IMR-90 (cell line): ENCODE measurements around the gene NUFIP2. TPM values are rescaled to one million over a fixed set of nuclear protein-coding genes. Genes with fewer than 3 reads are reported as not detected.

ENCODE experiments used
- ATAC-seq: fragments of 200-7000 bp; cut with Tn5 transposase; 2 replicates; pipeline ENCODE4 v1.9.1; 2020; ENCODE audit warnings: low read depth, mild to moderate bottlenecking, moderate library complexity
- BruUV-seq: library from RNA; stranded (reverse); fragments of 400-500 nt; replicated peaks from 2 replicates; lab custom pipeline; 2021; lab: Mats Ljungman, UMichigan
- CTCF ChIA-PET: fragments of 300-600 bp; formaldehyde crosslinking; extraction: SDS; loops from one replicate; lab custom pipeline; 2021; ENCODE audit warnings: antibody characterized with exemption; lab: Yijun Ruan, JAX
- POLR2A ChIA-PET: fragments of 300-600 bp; sonication (Branson Sonifier 250); formaldehyde crosslinking; loops from one replicate; lab custom pipeline; 2022; ENCODE audit warnings: antibody characterized with exemption; ENCODE audit not compliant: unreplicated experiment; lab: Charles Lee
- DNase-seq: peaks from one replicate; pipeline ENCODE4 v3.0.0; 2013
- H2AFZ ChIP-seq: replicated peaks from 2 replicates; pipeline ENCODE3; 2013; ENCODE audit warnings: low read length, mild to moderate bottlenecking; ENCODE audit not compliant: poor library complexity
- H2AK5ac ChIP-seq: 2 replicates; pipeline ENCODE4 v1.6.1; 2013; ENCODE audit warnings: low read depth, low read length, inconsistent platforms
- H2AK9ac ChIP-seq: replicated peaks from 2 replicates; pipeline ENCODE3; 2013; ENCODE audit warnings: mild to moderate bottlenecking, low read depth, low read length, moderate library complexity; ENCODE audit not compliant: poor library complexity
- H2BK120ac ChIP-seq: 2 replicates; pipeline ENCODE4 v1.6.1; 2013; ENCODE audit warnings: low read depth, low read length, inconsistent platforms
- H2BK15ac ChIP-seq: 3 replicates; pipeline ENCODE4 v1.6.1; 2013; ENCODE audit warnings: low read depth, low read length, inconsistent platforms
- H2BK20ac ChIP-seq: 2 replicates; pipeline ENCODE4 v1.6.1; 2013; ENCODE audit warnings: low read depth, mild to moderate bottlenecking, inconsistent platforms, low read length, moderate library complexity
- H2BK5ac ChIP-seq: 2 replicates; pipeline ENCODE4 v1.6.1; 2013; ENCODE audit warnings: mild to moderate bottlenecking, low read depth, low read length, inconsistent platforms; ENCODE audit not compliant: poor library complexity, severe bottlenecking
- H3K14ac ChIP-seq: replicated peaks from 2 replicates; pipeline ENCODE4 v1.6.1; 2013; ENCODE audit warnings: low read depth, low read length, inconsistent platforms
- H3K18ac ChIP-seq: 2 replicates; pipeline ENCODE4 v1.6.1; 2013; ENCODE audit warnings: low read depth, low read length, control low read depth
- H3K23ac ChIP-seq: 2 replicates; pipeline ENCODE4 v1.6.1; 2013; ENCODE audit warnings: low read depth, low read length, inconsistent platforms
- H3K27ac ChIP-seq: 2 replicates; pipeline ENCODE4 v1.5.1; 2013; ENCODE audit warnings: mild to moderate bottlenecking, control low read depth, low read length; ENCODE audit not compliant: insufficient read depth
- H3K27me3 ChIP-seq: 2 replicates; pipeline ENCODE4 v1.6.1; 2013; ENCODE audit warnings: low read length; ENCODE audit not compliant: control insufficient read depth, insufficient read depth
- H3K36me3 ChIP-seq: 2 replicates; pipeline ENCODE4 v1.6.1; 2013; ENCODE audit warnings: low read length, mixed read lengths; ENCODE audit not compliant: control insufficient read depth, insufficient read depth
- H3K4ac ChIP-seq: 2 replicates; pipeline ENCODE4 v1.6.1; 2013; ENCODE audit warnings: low read depth, low read length, inconsistent platforms
- H3K4me1 ChIP-seq: 2 replicates; pipeline ENCODE4 v1.6.1; 2013; ENCODE audit warnings: low read length, mixed read lengths; ENCODE audit not compliant: control insufficient read depth, insufficient read depth
- H3K4me2 ChIP-seq: 2 replicates; pipeline ENCODE4 v1.6.1; 2013; ENCODE audit warnings: low read depth, mild to moderate bottlenecking, control low read depth, low read length, moderate library complexity
- H3K4me3 ChIP-seq: 2 replicates; pipeline ENCODE4 v1.5.1; 2013; ENCODE audit warnings: low read depth, mild to moderate bottlenecking, control low read depth, low read length, moderate library complexity; ENCODE audit not compliant: insufficient read depth
- H3K56ac ChIP-seq: 2 replicates; pipeline ENCODE4 v1.6.1; 2013; ENCODE audit warnings: low read length, inconsistent platforms; ENCODE audit not compliant: insufficient read depth; ENCODE audit errors: extremely low read depth
- H3K79me1 ChIP-seq, 2 experiments: 2 replicates each; pipeline ENCODE4 v1.6.1; 2013; ENCODE audit warnings: low read length in 2 of 2, inconsistent platforms in 1 of 2, low read depth in 1 of 2
- H3K9ac ChIP-seq: 2 replicates; pipeline ENCODE4 v1.6.1; 2013; ENCODE audit warnings: low read depth, low read length, control low read depth
- H3K9me1 ChIP-seq: 2 replicates; pipeline ENCODE4 v1.6.1; 2013; ENCODE audit warnings: low read length, inconsistent platforms; ENCODE audit not compliant: insufficient read depth
- H3K9me3 ChIP-seq: 2 replicates; pipeline ENCODE4 v1.6.1; 2013; ENCODE audit warnings: low read length; ENCODE audit not compliant: control insufficient read depth, insufficient read depth
- H4K20me1 ChIP-seq: 2 replicates; pipeline ENCODE4 v1.6.1; 2013; ENCODE audit warnings: low read length, inconsistent platforms; ENCODE audit not compliant: insufficient read depth
- H4K5ac ChIP-seq: 2 replicates; pipeline ENCODE4 v1.6.1; 2013; ENCODE audit warnings: mild to moderate bottlenecking, low read depth, low read length, control low read depth
- H4K8ac ChIP-seq, 2 experiments: 2 replicates each; pipeline ENCODE4 v1.6.1; 2013; ENCODE audit warnings: low read depth in 2 of 2, low read length in 2 of 2, control low read depth in 1 of 2, inconsistent platforms in 1 of 2
- H4K91ac ChIP-seq: 2 replicates; pipeline ENCODE4 v1.6.1; 2013; ENCODE audit warnings: low read depth, low read length, inconsistent platforms; ENCODE audit not compliant: insufficient read depth
- CEBPB ChIP-seq: IDR thresholded peaks from 2 replicates; pipeline ENCODE4 v1.6.1; 2012; ENCODE audit warnings: low read depth, low read length, improper control_type of control experiment
- POLR2A ChIP-seq: IDR thresholded peaks from 2 replicates; pipeline ENCODE4 v1.6.1; 2012; ENCODE audit warnings: mild to moderate bottlenecking, low read depth, low read length
- WGBS, 2 experiments: methylation state at CpG; one replicate each; pipeline versions ENCODE4 v1.1.5 to v1.1.7; 2013; ENCODE audit warnings: missing lambda C conversion rate in 2 of 2; ENCODE audit not compliant: insufficient read length in 1 of 2; ENCODE audit errors: extremely low coverage in 2 of 2; 5-methylcytosine and 5-hydroxymethylcytosine counted together
- dilution Hi-C: fragments of 300-500 bp; cut with HindIII; formaldehyde crosslinking; loops from one replicate; pipeline ENCODE4 v1.14.3; 2018; ENCODE audit warnings: low sequenced_read_pairs; ENCODE audit not compliant: unreplicated experiment
- in situ Hi-C: fragments of 300-500 bp; cut with MboI; formaldehyde crosslinking; loops from 3 replicates; pipeline ENCODE4 v1.14.3; 2019; ENCODE audit warnings: low sequenced_read_pairs, inconsistent platforms, mixed read lengths
- intact Hi-C: fragments of 100-400 bp; cut with micrococcal nuclease; formaldehyde crosslinking; loops from 2 replicates; pipeline ENCODE4 v1.10.0; 2022
- polyA plus RNA-seq, 3 experiments: library from polyadenylated mRNA; depleted of rRNA; stranded (reverse); fragments of >200 nt; gene quantifications; 2 replicates each; pipeline ENCODE4 v1.2.3, GENCODE V29; 2012; ENCODE audit warnings: low replicate concordance in 1 of 3
- total RNA-seq: library from RNA; depleted of rRNA; stranded (reverse); fragments of >200 nt; gene quantifications from 2 replicates; pipeline ENCODE4 v1.2.3, GENCODE V29; 2012

Gene NUFIP2
- total and polyA plus RNA-seq, 2 of the 4 experiments (the other 2 are of a cell fraction) = 8.9 to 25.6 TPM

- H2BK120ac ChIP-seq = peak overlapping the region; percentile 51; the same call in 1 of the 2 replicates
- peaks cover 8% of the 10 kb centered on the region; the same call in 1 of the 2 replicates for H3K4me1 ChIP-seq
- no peak overlapping the region; the same call in 1 of the 2 replicates for H3K9ac ChIP-seq
- H3K36me3 ChIP-seq = peaks cover 11% of the 10 kb centered on the region
- no peak overlapping the region for H2AFZ ChIP-seq
- peak; percentile 60 for DNase-seq
- H3K9me1 ChIP-seq = no peaks in the 10 kb centered on the region
- in situ Hi-C loops = no loop called here
- H2AK9ac ChIP-seq = no peak overlapping the region
- peaks cover 10 to 55% of the 10 kb centered on the region in 2 experiments for H3K79me1 ChIP-seq
- BruUV-seq = no TSS peak
- H3K56ac ChIP-seq = peak overlapping the region; percentile 37; the same call in 1 of the 2 replicates
- no peaks in the 10 kb centered on the region for H3K9me3 ChIP-seq
- peak overlapping the region in 1 of 2 experiments; percentile 90; a peak in 3 of 4 replicates for H4K8ac ChIP-seq
- H2BK15ac ChIP-seq = no peak overlapping the region
- H3K23ac ChIP-seq = peak overlapping the region; percentile 54; the same call in 1 of the 2 replicates
- H2BK20ac ChIP-seq = peak overlapping the region; percentile 9; the same call in 1 of the 2 replicates
- peak overlapping the region; percentile 98 for H2BK5ac ChIP-seq
- ChIA-PET POLR2A (interaction anchor here (0.7 kb wide), 2 partner anchors 39 to 400 kb away, joined by 3 read pairs; no protein-coding TSS in a partner anchor), CTCF (interaction anchor here (0.8 to 1.3 kb wide), 3 partner anchors 38 to 112 kb away, joined by 4 to 7 read pairs (median 5); no protein-coding TSS in a partner anchor)
- ATAC-seq = peak; percentile 30
- TF ChIP-seq POLR2A (no peak), CEBPB (peak; percentile 97)
- H3K4me2 ChIP-seq = peak overlapping the region; percentile 94; the same call in 1 of the 2 replicates
- H4K91ac ChIP-seq = peak overlapping the region; percentile 35; the same call in 1 of the 2 replicates
- WGBS, 2 experiments = no CpG with 5 or more reads among the region's 3 CpGs
- H2AK5ac ChIP-seq = no peak overlapping the region; the same call in 1 of the 2 replicates
- dilution Hi-C loops = no loop called here
- no peaks in the 10 kb centered on the region for H3K27me3 ChIP-seq
- H3K14ac ChIP-seq = peak overlapping the region; percentile 67; the same call in 1 of the 2 replicates
- peak overlapping the region; percentile 52; the same call in 1 of the 2 replicates for H3K4ac ChIP-seq
- intact Hi-C loops = no loop called here
- H3K4me3 ChIP-seq = no peak overlapping the region
- no peak overlapping the region for H3K27ac ChIP-seq
- H4K20me1 ChIP-seq = peaks cover 10% of the 10 kb centered on the region; the same call in 1 of the 2 replicates
- H4K5ac ChIP-seq = no peak overlapping the region
- H3K18ac ChIP-seq = no peak overlapping the region
These were observed 36.2 kb downstream of the NUFIP2 start for GRCh38 chr17:29257756-29258155.
